Measurements from ENCODE around the gene PPP1R15A.

PPP1R15A gene

GRCh38 chr19:48867123-48867745 lies 5.0 kb upstream of the PPP1R15A start:
- Histone ChIP-seq H3K4me3 (ENCODE audit: low read depth, low read length) (no peak overlapping the region), H3K4me1 (ENCODE audit: control insufficient read depth, insufficient read depth, low read length) (peaks cover 8% of the 10 kb centered on the region; the same call in 1 of the 2 replicates), H3K9me3 (ENCODE audit: control insufficient read depth, insufficient read depth, low read depth, low read length) (no peaks in the 10 kb centered on the region), H3K36me3 (ENCODE audit: control insufficient read depth in 2 of 2, insufficient read depth in 1 of 2, low read length in 2 of 2) (no peaks in the 10 kb centered on the region), H3K27ac (ENCODE audit: extremely low read depth, low read depth, low read length) (no peak overlapping the region)
- CTCF ChIA-PET: interaction anchor here (1.2 to 2.2 kb wide), 2 partner anchors 25 to 104 kb away, joined by 4 to 11 read pairs; no protein-coding TSS in a partner anchor
- no peak for TF ChIP-seq ZNF184 (tag by site-specific recombination; IDR thresholded peaks at IDR 0.05)
- TF ChIP-seq ZNF266 (tag by site-specific recombination; IDR thresholded peaks at IDR 0.05; ENCODE audit: low read depth): no peak
- peak; percentile 68 for TF ChIP-seq KLF1 (tag by site-specific recombination; IDR thresholded peaks at IDR 0.05)
- POLR2A ChIA-PET: interaction anchor here (1.2 kb wide), 1 partner anchor 20 kb away, joined by 3 read pairs; no protein-coding TSS in a partner anchor

DNA sequence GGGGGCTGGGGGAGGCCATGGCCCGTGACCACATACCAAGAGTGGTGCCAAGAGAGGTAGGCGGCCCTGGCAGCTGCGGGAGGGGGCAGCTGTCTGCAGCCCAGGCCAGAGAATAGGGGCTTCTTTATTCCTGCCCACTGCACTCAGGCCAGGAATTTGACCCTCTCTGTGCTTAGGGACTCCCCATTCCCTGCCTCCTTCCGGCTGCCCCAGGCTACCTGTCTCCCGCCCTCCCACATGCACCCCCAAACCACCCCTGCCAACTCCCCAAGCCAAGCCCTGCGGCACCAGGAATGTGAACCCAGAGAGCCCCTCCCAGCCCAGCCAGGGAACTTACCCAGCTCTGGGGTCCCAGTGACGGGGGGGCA lies 4.5 kb upstream of the PPP1R15A start:
- ChIA-PET POLR2A (interaction anchor here (1.2 kb wide), 1 partner anchor 20 kb away, joined by 3 read pairs; no protein-coding TSS in a partner anchor), CTCF (interaction anchor here (1.2 to 2.2 kb wide), 2 partner anchors 26 to 103 kb away, joined by 4 to 11 read pairs; no protein-coding TSS in a partner anchor)
- Histone ChIP-seq H3K36me3 (ENCODE audit: control insufficient read depth in 2 of 2, insufficient read depth in 1 of 2, low read length in 2 of 2) (no peaks in the 10 kb centered on the region), H3K4me1 (ENCODE audit: control insufficient read depth, insufficient read depth, low read length) (peaks cover 8% of the 10 kb centered on the region; the same call in 1 of the 2 replicates), H3K4me3 (ENCODE audit: low read depth, low read length) (no peak overlapping the region), H3K27ac (ENCODE audit: extremely low read depth, low read depth, low read length) (no peak overlapping the region), H3K9me3 (ENCODE audit: control insufficient read depth, insufficient read depth, low read depth, low read length) (no peaks in the 10 kb centered on the region)
- TF ChIP-seq ZNF830 (tag by site-specific recombination; IDR thresholded peaks at IDR 0.05; ENCODE audit: low read depth) (no peak), ZNF416 (tag by site-specific recombination; IDR thresholded peaks at IDR 0.05) (no peak), ZNF560 (tag by site-specific recombination; IDR thresholded peaks at IDR 0.05; ENCODE audit: borderline replicate concordance) (no peak), REST (tag by site-specific recombination; IDR thresholded peaks at IDR 0.05) (no peak), KLF16 (tag by site-specific recombination; IDR thresholded peaks at IDR 0.05) (no peak), ZNF184 (tag by site-specific recombination; IDR thresholded peaks at IDR 0.05) (no peak), ZNF423 (tag by site-specific recombination; IDR thresholded peaks at IDR 0.05) (no peak)

DNA sequence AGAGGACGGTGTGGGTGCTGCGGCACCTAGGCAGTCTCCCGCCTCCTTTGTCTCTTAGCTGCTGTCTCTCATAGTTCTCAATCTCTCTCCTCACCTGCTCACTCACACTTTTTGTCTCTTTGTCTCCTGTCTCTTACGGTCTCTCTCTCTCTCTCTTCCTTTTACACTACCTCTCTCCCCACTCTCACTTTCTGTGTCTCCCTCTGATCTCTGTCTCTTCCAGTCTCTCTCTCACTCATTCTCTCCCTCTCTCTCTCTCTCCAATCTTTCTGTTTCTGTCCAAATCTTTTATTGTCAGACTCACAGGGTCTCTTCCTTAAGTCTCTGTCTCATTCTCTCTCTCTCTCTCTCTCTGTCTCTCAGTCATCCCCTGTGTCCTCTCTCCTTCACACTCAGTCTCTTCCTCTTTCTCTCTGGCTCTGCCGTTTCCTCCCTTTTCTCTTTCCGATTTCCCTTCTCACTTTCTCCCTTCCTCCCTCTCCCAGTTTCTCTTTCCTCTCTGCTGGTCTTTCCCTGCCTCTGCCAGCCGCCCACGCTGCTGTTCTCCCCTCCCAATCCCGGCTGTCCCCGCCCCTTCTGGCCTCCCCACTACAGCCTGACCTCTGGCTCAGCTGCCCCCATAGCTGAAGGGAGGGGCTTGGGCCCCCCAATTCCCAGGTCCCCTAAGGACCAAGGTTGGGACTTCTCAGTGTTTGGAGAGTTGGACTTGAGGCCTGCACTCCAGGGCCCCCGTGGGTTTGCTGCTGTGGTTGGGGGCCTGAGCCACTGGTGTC lies 3.9 kb upstream of the PPP1R15A start, which contains the start of gene PLEKHA4:
Gene PLEKHA4 (minus strand): TSS at position 504 of the 773 bp plus-strand sequence. CDS start 997 bp downstream, outside the sequence.
- Histone ChIP-seq H3K4me1 (ENCODE audit: control insufficient read depth, insufficient read depth, low read length) (peaks cover 9% of the 10 kb centered on the region; the same call in 1 of the 2 replicates), H3K27ac (ENCODE audit: extremely low read depth, low read depth, low read length) (peak within 1 kb of the TSS; percentile 40), H3K9me3 (ENCODE audit: control insufficient read depth, insufficient read depth, low read depth, low read length) (no peaks in the 10 kb centered on the region), H3K4me3 (ENCODE audit: low read depth, low read length) (no peak within 1 kb of the TSS), H3K36me3 (ENCODE audit: control insufficient read depth in 2 of 2, insufficient read depth in 1 of 2, low read length in 2 of 2) (peaks cover 0 to 1% of the 10 kb centered on the region in 2 experiments; a peak in 1 of 3 replicates)
- CTCF ChIA-PET: interaction anchor here (0.6 to 2.2 kb wide), 3 partner anchors 26 to 363 kb away, joined by 3 to 11 read pairs (median 4); no protein-coding TSS in a partner anchor
- POLR2A ChIA-PET: interaction anchor here (1.2 to 1.6 kb wide), 2 partner anchors 21 to 24 kb away, joined by 3 to 7 read pairs; no protein-coding TSS in a partner anchor
- TF ChIP-seq KLF7 (tag by site-specific recombination; IDR thresholded peaks at IDR 0.05; ENCODE audit: borderline replicate concordance): no peak
- peak; percentile 54 for TF ChIP-seq ZNF843 (tag by site-specific recombination; IDR thresholded peaks at IDR 0.05)
- TF ChIP-seq ZNF596 (tag by site-specific recombination; IDR thresholded peaks at IDR 0.05): peak; percentile 86
- peak; percentile 97 for TF ChIP-seq ZNF366 (tag by site-specific recombination; conservative IDR thresholded peaks at IDR 0.05)
- no peak for TF ChIP-seq ZBTB1 (tag by site-specific recombination; IDR thresholded peaks at IDR 0.05)
- no peak for TF ChIP-seq ZNF473 (tag by site-specific recombination; IDR thresholded peaks at IDR 0.05)
- no peak for TF ChIP-seq TRIM28 (IDR thresholded peaks at IDR 0.05; ENCODE audit: borderline replicate concordance, low read length)
- TF ChIP-seq ZFP69B (tag by site-specific recombination; IDR thresholded peaks at IDR 0.05): peak; percentile 54
- TF ChIP-seq ZNF169 (tag by site-specific recombination; IDR thresholded peaks at IDR 0.05): no peak
- TF ChIP-seq ZNF37A (tag by site-specific recombination; IDR thresholded peaks at IDR 0.05): no peak
- TF ChIP-seq ZNF76 (tag by site-specific recombination; IDR thresholded peaks at IDR 0.05; ENCODE audit: borderline replicate concordance, low read depth): no peak
- TF ChIP-seq, protein P1, sequence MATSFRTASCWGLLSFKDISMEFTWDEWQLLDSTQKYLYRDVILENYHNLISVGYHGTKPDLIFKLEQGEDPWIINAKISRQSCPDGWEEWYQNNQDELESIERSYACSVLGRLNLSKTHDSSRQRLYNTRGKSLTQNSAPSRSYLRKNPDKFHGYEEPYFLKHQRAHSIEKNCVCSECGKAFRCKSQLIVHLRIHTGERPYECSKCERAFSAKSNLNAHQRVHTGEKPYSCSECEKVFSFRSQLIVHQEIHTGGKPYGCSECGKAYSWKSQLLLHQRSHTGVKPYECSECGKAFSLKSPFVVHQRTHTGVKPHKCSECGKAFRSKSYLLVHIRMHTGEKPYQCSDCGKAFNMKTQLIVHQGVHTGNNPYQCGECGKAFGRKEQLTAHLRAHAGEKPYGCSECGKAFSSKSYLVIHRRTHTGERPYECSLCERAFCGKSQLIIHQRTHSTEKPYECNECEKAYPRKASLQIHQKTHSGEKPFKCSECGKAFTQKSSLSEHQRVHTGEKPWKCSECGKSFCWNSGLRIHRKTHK (tag by site-specific recombination; IDR thresholded peaks at IDR 0.05): no peak
- TF ChIP-seq SCRT1 (tag by site-specific recombination; IDR thresholded peaks at IDR 0.05; ENCODE audit: borderline replicate concordance): peak; percentile 12; the same call in 1 of the 2 replicates
- TF ChIP-seq ZFP3 (tag by site-specific recombination; IDR thresholded peaks at IDR 0.05; ENCODE audit: low read depth): no peak
- TF ChIP-seq KLF8 (tag by site-specific recombination; IDR thresholded peaks at IDR 0.05): no peak
- TF ChIP-seq ZNF10 (tag by site-specific recombination; IDR thresholded peaks at IDR 0.05): peak; percentile 57; the same call in 1 of the 2 replicates
- peak; percentile 48 for TF ChIP-seq SP2 (tag by site-specific recombination; IDR thresholded peaks at IDR 0.05)

Measured in HEK293 (cell line).